ENCODE measurements around the gene SEMA6A.

GRCh38 chr5:116622375-116623050 lies 47.9 kb upstream of the SEMA6A start:
- TF ChIP-seq EZH2 (IDR thresholded peaks at IDR 0.05; ENCODE audit: low read depth, unreplicated experiment) (no peak), CTCF (conservative IDR thresholded peaks at IDR 0.05; ENCODE audit: low read depth in 2 of 2) (no peak), POLR2AphosphoS5 (IDR thresholded peaks at IDR 0.05; ENCODE audit: low read depth) (no peak), ETS1 (IDR thresholded peaks at IDR 0.05) (no peak), CREB1 (CRISPR knock-in tag; IDR thresholded peaks at IDR 0.05; ENCODE audit: low read depth) (no peak), REST (IDR thresholded peaks at IDR 0.05; ENCODE audit: unreplicated experiment) (no peak)

All from GM23338 (cell line).